HG03460 (cell line): ENCODE data around the gene NCS1.

Experiments
- ATAC-seq: cut with Tn5 transposase; IDR thresholded peaks from one replicate; pipeline ENCODE4 v1.9.1; 2021; ENCODE audit not compliant: unreplicated experiment

The NCS1 gene

DNA sequence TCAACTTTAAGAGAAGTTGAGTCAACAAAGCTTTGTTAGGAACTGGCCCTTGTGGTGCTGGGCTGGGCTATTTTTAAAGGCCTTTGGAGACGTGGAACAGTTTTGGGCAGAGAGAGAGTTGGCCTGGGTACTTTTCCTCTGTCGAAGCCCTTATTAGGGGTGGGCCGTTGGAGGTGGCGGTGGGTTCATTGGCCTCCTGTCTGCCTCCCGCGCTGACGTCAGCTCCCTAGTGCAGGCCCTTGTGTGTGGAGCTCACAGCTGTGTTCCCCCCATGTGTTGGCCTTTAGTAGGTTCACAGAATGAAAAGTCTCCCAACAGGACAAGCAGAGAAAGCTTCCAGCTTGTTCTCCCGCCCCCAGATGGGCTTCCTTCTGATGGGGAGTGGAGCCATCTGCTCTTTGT is 2.7 kb downstream of the NCS1 start:
- ATAC-seq: no peak

- ATAC-seq: no peak
Observed at GRCh38 chr9:130175355-130175754, 3.2 kb downstream of the NCS1 start.

DNA sequence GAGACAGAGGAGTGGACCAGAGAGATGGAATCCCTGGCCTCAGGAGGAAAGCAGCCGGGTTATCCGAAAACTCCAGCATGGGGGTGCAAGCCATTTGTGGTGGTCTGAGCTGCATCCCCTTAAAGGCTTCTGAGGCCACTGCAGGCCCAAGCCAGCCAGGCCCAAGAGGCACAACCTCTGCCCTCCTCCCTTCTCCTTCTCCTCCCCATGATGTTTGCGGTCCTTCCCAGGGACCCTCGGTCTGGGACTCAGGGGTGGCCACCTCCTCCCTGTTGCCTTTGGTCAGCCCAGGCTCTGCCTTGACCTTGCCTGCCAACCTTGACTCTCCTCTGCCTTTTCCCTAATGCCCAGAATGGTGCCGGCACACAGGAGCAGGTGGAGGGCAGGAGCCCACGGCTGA is 4.6 kb downstream of the NCS1 start:
- ATAC-seq: no peak

DNA sequence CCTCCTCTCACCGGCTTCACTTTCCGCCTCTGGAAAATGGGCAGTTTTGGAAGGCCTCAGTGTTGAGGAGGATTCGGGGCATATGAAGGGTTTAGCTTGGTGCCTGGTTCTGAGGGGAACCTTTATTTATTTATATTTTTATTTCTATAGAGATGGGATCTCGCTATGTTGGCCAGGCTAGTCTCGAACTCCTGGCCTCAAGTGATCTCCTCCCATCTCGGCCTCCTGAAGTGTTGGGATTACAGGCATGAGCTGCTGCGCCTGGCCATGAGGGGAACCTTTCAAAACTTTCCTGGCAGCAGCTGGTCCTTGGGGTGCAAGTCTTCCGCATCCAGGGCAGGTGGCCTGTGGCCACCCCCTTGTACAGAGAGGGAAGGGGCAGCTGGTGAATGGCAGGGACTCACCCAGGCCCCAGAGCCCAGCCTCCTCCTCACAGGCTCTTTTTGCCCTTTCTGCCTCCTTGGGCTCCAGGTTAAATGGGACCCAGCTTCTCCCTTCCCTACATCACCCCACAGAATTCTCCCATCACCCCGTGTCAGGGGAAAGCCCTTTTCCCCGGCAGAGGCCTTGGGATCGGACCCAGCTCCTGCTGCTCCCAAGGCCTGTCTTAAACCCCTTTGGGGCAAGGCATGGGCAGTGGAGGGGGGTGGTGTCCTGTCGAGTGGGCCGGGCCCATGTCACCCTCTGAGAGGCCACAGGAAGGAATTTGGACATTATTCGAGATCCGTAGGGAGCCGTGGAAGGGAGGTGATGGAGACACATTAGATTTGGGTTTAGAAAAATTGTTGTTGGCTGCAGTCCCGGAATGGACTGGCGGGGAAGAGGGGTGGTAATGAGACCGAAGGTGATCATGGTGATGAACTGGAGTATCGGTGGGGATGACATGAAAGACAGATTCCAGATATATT is 5.9 kb downstream of the NCS1 start:
- no peak for ATAC-seq

GRCh38 chr9:130179331-130179907 is 7.2 kb downstream of the NCS1 start:
- no peak for ATAC-seq

DNA sequence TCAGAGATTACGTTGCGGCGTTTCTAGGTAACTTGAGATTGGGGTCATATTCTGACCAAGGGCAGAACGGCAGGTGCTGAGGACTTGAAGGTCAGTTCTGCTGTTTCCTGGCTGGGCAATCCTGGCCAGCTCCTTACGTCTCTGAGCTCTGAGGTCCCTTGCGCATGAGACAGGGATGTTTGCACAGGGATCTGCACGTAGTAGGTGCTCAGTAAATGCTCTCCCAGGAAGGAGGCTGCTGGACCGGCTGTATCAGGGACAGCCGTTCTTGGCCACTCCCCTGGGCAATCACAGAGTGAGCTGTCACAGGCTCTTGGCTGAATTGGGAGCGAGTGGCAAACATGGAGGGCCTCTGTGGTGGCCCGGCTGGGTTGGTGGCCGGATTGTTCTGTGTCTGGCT is 8.3 kb downstream of the NCS1 start:
- ATAC-seq: no peak

- no peak for ATAC-seq
Observed at GRCh38 chr9:130181678-130182380, 9.6 kb downstream of the NCS1 start.

DNA sequence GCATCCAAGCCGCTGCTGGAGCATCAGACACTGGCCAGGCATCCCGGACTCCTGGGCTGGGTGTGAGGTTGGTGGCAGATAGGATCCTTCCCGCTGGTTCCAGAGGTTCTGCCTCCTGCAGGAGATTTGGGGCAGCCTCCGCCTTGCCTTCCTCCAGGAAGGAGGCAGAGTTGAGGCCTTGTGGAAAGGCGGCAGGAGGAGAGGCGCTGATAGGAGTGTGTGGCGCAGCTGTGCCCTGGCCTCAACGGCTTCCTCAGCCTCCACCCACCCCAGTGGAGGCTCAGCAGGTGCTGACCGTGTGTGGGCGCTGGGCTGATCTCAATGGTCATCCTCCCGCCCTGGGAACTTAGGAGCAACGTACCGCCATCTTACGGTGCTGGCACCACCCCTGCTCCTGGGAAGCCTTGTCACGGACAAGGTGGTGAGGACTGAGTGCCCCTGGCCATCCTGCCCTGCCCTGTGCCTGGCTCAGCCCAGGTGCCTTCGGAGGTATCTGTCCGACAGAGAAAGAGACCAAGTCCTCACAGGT is 10.2 kb downstream of the NCS1 start:
- no peak for ATAC-seq

DNA sequence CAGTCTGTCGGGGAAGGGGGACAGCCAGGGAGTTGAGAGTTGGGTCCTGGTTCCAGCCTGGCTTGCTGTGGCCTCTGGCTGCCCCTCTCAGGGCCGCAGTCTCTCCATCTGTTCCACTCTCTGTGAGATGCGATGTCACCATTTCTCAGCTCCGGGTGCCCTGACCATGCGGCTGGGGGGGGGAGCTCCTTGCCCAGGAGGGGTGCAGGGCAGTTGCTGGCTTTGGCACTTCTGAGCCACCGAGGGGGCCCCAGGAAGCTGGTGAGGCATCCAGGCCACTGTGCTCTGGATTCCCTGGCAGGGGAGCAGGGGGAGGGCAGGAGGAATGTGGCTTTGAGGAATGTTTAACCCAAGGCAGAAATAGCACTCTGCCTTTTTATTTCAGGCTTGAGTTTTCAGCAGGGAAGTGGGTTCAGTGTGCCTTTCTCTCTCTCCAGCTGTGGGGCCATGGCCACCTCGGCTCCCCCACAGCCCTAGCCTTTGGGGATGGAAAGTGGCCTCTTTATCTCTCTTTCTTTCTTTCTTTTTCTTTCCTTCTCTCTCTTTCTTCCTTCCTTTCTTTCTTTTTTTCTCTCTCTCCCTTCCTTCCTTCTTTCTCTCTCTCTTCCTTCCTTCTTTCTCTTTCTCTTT is 11.0 kb downstream of the NCS1 start:
- ATAC-seq: no peak

DNA sequence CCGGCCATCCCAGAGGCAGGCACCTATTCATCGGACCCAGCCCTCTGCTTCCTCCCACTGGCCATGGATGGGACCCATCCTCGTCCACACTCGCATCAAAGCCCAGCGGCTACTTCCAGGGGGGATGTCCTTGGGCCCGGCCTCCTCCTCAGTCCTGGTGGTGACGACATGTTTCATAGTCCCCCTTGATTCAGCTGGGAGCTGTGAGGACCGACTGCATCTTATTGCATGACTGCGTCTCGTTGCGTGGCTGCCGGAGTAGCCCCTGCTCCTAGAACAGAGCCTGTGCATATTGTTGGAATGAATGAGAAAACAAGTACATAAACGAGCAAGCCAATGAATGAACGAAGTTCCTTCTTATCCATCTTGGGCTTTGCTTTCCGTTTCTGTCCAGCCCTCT is 12.8 kb downstream of the NCS1 start:
- no peak for ATAC-seq

DNA sequence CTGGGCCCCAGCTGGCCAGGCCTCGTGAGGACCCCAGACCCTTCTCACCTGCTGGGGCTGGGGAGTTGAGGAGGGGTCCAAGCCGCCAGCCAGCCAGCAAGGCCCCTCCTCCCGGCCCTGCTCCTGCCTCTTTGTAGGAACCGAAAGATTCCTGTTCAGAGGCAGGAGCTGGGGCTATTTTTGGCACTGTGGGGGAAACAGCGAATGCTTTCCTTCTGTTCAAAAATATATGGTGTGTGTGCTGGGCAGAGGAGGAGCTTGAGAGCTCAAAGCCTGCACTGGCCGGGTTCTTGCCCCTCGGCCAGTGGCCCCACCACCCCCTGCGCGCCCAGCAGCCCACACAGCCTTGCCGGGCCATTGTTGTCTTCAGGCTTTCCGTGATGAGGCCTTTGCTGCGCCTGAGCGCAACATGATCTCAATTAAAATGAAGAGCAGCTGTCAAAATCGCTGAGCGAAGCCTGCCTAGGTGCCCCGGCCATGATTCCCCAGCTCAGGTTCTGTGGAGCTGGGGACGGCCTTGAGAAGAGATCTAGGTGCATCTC is 13.4 kb downstream of the NCS1 start:
- no peak for ATAC-seq

DNA sequence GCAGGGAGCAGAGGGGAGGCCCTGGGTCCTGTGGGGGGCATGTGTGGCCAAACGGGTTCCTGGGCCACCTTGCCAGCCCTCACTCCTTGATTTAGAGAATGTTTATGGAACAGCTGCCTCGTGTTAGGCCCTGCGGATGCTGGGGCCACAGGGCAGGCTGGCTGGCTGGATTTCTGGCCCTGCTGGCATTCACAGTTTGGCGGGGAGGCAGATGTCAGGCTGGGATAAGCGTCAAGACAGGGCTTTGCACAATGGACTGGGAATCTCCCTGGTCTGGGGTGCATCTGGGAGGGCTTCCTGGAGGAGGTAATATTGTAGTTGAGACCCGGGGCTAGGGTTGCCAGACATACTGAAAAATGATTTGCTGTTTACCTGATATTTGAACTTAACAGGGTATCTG is 13.8 kb downstream of the NCS1 start:
- ATAC-seq: no peak

DNA sequence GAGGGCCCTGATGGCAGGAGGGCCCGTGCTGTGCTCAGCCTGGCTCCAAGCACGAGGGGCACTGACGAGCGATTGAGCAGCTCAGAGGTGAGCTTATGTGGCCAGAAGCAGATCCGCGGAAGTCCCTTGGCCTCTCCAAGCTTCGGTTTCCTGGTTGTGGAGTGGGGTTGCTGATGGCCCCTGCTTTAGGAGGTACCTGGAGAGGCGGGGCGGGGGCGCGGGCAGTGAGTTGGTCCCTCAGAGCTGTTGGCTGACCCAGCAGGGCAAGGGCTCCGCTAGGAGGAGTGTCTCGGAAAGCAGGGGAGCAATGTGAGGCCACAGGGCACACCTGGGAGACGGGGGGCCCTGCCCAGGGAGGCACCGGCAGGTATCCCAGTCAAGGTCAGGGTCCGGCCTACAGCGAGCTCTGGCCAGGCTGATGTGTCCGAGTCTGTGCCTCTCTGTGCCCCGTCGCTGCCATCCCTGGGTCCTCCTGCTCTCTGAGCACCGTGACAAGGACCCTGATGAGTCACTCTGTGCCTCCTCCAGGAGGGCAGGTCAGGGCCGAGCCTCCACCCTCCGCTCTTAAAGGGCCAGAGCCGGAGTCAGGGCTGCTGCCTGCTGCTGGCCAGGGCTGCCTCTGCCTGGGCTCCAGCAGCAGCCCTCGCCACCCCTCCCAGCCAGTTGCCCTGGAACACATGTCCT is 14.8 kb downstream of the NCS1 start:
- ATAC-seq: no peak

- ATAC-seq: no peak
Observed at GRCh38 chr9:130187523-130187846, 15.3 kb downstream of the NCS1 start.

DNA sequence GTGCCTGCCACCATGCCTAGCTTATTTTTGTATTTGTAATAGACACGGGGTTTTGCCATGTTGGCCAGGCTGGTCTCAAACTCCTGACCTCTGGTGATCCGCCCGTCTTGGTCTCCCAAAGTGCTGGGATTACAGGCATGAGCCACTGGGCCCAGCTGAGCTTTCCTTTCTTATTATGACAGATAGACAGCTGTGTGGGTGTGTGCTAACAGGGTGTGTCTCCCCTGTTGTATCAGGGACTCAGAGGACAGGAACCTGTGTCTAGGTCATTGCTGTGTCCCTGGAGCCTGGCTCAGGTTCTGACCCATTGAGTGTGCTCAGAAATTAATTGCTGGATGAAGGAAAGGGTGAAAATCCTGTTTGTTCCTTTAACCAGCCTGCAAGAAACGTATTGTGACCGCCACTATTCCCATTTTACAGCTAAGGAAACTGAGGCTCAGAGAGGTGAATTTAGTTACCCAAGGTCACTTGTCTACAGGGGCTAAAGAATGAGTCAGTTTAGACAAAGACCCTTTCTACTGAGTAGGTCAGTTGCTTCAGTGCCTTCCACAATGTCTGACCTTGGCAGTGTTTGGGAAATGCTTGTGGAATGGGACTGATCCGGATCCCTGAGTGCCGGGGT is 16.8 kb downstream of the NCS1 start:
- no peak for ATAC-seq

DNA sequence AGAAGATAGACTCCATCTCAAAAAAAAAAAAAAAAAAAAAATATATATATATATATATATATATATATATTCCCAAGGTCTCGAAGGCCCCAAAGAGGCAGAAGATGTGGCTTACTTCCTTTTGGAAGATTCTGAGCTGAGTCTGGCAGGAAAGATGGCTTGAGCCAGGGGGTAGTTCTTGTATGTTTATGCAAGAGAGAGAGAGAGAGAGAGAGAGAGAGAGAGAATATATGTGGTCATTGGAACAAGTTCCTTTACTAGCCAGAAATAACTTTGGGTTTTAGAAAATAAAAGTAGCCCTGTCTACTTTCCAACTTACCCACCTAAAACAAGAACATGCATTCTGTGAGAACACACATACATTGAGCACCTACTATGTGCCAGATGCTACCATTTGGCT is 17.6 kb downstream of the NCS1 start:
- ATAC-seq: no peak

DNA sequence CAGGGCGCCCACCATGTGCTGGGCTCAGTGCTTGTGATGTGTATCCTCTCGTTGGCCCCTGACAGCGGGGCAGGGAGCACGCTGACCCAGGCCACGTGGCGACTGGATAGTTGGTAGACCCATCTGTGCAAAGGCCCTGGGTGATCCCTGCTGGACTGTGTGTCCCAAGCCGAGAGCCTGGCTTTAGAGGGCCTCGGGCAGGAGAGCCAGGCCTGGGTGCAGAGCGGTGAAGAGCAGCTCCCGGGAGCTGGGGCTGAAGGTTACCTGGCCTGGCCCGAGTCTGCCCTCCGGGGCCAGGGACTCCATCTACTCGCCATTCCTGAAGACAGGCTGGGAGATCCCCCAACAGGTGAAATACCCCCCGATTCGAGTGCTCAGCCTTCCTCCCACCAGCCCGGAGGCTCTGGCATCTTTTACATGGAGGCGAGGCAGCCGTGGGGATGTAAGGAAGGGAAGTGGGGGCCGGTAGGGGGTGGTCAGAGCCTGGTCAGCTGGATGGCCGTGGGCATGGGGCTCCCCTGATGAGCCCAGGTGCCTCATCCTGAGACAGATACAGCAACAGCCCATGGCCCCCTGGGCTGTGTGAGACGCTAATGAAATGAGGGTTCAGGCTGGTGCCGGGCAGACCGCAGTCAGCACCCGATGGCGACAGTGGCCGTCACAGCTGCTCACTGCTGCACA is 19.0 kb downstream of the NCS1 start:
- no peak for ATAC-seq

GRCh38 chr9:130191749-130192120 is 19.5 kb downstream of the NCS1 start:
- no peak for ATAC-seq

DNA sequence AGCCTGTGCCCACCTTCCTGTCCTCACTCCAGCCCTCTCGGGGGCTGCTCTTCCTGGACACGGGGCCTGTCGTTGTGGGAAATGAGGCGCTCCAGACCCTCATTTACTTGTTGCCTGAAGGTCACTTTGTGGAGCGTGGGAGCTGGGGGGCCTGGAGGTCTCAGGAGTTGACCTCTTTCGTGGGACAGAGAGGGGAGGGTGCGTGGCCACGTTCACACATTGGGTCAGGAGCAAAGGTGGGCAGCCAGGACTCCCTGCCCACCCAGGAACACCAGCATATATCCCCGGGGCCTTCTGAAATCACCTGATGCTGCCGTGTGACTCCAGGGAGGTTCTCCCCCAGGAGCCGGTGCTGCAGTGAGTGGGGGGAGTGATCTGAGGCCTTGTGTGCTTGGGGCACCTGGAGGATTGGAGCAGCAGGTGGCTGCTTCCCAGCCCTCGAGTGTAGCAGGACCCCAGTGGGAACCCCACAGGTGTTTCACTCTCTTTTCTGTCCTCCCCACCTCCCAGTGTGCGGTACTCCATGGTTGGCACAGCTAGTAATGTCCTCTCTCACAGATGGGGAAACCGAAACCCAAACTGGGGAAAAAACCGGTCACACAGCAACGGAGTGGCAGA is 20.3 kb downstream of the NCS1 start:
- no peak for ATAC-seq
